ENCODE results near the gene NOTCH3.
A peak's percentile ranks its signal among the peaks of the same experiment; 100 is the strongest.

The NOTCH3 gene

GRCh38 chr19:15129856-15130585, 70.8 kb downstream of the NOTCH3 start:
- H3K4me3 ChIP-seq (replicated peaks; ENCODE audit: low read depth, low read length), result no peak overlapping the region
- DNase-seq (ENCODE audit: low read depth), result no peak
- TF ChIP-seq CTCF (IDR thresholded peaks at IDR 0.05; ENCODE audit: low read length, missing control alignments), result no peak

GRCh38 chr19:15128162-15128770, 72.5 kb downstream of the NOTCH3 start:
- H3K4me3 ChIP-seq (replicated peaks; ENCODE audit: low read depth, low read length), result no peak overlapping the region
- no peak for DNase-seq (ENCODE audit: low read depth)
- no peak for TF ChIP-seq CTCF (IDR thresholded peaks at IDR 0.05; ENCODE audit: low read length, missing control alignments)

GRCh38 chr19:15126131-15126910, 74.5 kb downstream of the NOTCH3 start:
- TF ChIP-seq CTCF (IDR thresholded peaks at IDR 0.05; ENCODE audit: low read length, missing control alignments), result no peak
- no peak for DNase-seq (ENCODE audit: low read depth)
- H3K4me3 ChIP-seq (replicated peaks; ENCODE audit: low read depth, low read length), result peak overlapping the region; percentile 92

- TF ChIP-seq CTCF (IDR thresholded peaks at IDR 0.05; ENCODE audit: low read length, missing control alignments), result no peak
- DNase-seq (ENCODE audit: low read depth), result peak; percentile 98
- peak overlapping the region; percentile 92 for H3K4me3 ChIP-seq (replicated peaks; ENCODE audit: low read depth, low read length)
Measured at GRCh38 chr19:15125232-15126067, 75.3 kb downstream of the NOTCH3 start.

- no peak for TF ChIP-seq CTCF (IDR thresholded peaks at IDR 0.05; ENCODE audit: low read length, missing control alignments)
- DNase-seq (ENCODE audit: low read depth), result no peak
- H3K4me3 ChIP-seq (replicated peaks; ENCODE audit: low read depth, low read length), result peak overlapping the region; percentile 92
Measured at GRCh38 chr19:15124572-15125231, 76.1 kb downstream of the NOTCH3 start.

GRCh38 chr19:15123900-15124299, 76.9 kb downstream of the NOTCH3 start:
- no peak for TF ChIP-seq CTCF (IDR thresholded peaks at IDR 0.05; ENCODE audit: low read length, missing control alignments)
- H3K4me3 ChIP-seq (replicated peaks; ENCODE audit: low read depth, low read length), result no peak overlapping the region
- DNase-seq (ENCODE audit: low read depth), result peak; percentile 18

Data from fibroblast of pulmonary artery (primary cell).